HCEC 1CT (cell line): ENCODE measurements around the gene BCAS3.

Source experiments
- DNase-seq: peaks from one replicate; pipeline ENCODE4 v3.0.0-alpha.2; 2017

BCAS3 gene

DNA sequence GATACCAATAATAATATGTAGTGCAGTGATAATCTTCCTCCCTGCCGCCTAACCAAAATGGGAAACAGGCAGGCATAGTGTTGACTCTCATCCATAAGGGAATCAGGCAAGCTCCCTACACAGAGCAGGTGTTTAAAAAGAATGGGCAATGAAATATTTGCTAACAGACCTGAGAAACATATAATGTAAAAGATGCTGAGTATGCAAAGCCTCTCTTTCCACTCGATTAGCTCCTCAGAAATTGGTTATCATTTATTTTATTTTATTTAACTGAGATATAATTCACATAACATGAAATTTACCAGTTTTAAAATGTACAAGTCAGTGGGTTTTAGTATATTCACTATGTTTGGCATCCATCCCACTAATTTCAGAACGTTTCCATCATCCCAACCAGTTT lies 404.3 kb downstream of the BCAS3 start:
- DNase-seq = no peak

DNA sequence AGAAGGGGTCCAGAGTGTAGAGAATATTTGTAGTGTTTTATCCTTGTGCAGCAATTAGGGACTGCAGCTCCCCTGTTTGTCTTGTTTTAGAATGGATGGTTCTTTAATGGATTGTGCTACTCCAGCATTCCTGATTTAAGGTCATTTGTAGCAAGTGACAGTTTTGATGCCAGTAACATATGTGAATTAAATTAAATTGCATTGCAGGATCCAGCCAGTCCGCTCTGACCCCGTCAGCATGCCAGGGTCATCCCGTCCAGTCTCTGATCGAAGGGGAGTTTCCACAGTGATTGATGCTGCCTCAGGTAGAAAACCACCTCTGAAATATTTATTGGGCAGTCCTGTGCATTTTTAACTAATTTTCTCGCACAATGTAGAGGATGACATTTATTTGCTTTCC lies 406.6 kb downstream of the BCAS3 start:
- no peak for DNase-seq

DNA sequence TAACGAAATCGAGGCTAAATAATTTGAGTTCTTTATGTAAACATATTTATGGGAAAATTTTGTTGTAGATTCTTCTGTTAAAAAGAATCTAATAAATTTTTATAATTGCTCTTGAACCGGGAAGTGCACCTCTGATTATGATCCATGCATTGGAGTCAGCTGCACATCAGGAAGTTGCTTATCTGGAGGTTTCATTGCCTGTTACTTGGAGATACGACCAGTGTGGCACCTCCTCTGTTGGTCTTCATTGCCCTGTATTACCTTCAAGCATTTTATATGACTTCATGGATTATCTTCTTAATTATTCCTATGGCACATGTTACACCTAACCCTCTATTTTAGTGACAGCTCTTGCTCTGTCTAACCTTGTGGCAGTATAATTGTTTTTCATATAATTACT lies 409.4 kb downstream of the BCAS3 start:
- no peak for DNase-seq

DNA sequence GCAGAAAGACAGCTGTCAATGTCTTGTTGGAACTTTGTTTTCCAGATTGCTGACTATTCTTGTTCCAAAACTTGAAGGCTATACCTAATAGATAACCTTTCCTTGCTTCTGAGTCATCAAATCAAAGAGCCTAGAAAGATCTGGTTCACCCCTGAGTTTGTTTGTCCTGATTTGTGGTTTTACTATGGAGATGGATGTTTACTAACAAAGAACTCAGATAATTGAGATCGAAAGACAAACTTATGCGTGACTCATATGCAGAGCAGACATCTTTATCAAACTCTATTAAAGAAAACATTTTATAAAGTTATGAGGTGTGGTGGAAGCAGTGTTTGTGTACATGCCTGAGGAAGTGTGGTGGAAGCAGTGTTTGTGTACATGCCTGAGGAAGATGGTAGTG lies 410.9 kb downstream of the BCAS3 start:
- no peak for DNase-seq

DNA sequence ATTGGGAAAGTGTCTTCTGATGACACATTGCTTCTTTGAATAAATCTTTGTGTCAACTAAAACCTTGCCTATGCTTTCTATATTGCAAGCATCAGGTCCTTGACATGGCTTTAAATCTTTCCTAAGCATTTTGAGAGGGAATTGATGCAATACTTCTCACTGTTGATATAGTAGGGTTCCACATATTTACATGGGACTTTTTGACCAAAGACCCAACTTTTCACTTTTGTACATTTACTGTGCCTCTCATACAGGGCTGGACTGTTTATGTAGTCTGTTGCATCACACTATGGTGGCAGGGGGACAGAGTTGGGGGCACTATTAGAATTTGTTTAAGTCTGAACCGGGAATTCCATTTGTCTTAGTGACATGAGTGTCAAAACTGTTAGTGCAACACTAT lies 413.4 kb downstream of the BCAS3 start:
- DNase-seq = no peak

DNA sequence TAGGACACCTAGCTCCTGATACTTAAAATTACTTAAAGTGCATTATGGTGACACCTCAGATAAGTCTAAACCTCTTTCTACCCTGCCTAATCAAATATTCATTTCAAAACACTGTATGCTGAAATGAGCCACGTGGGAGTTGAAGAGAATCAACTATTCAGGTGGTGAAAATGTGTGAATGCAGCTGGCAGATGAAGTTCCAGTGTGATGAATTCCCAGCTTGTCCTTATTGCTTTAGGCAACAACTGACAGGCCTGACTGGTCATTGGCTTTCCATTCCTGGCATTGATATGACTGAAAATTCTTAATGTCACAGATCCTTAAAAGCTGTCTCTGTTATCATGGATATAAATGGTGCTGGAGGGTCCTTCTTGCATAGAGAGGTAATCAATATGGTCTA lies 420.1 kb downstream of the BCAS3 start:
- DNase-seq = no peak

DNA sequence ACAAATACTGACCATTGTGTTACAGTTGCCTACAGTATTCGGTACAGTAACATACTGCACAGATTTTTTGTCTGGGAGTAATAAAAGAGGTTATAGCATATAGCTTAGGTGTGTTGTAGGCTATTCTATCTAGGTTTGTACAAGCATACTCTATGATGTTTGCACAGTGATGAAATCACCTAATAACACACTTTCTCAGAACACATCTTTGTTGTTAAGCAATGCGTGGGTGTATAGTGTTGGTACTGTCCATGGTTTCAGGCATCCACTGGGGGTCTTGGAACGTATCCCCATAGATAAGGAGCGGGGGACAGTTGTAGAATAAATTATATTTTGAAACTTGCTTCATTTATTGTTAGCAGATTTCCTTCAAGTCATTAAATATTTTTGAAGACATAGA lies 428.7 kb downstream of the BCAS3 start:
- DNase-seq = no peak

DNA sequence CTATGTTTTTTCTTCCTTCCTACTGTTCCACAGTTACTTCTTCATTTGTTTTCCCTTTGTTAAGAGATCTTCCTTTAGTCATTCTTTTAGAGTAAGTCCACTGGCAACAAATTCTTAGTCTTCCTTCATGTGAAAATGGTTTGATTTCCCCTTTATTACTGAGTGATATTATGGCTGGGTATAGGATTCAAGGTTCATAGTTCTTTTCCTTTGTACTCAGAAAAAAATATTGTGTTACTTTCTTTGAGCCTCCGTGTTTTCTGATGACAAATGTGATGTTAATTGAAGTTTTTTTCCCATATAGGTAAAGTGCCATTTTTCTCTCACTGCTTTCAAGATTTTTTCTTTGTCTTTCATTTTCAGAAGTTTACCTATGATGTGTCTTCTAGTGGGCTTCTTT lies 438.9 kb downstream of the BCAS3 start:
- DNase-seq = no peak

DNA sequence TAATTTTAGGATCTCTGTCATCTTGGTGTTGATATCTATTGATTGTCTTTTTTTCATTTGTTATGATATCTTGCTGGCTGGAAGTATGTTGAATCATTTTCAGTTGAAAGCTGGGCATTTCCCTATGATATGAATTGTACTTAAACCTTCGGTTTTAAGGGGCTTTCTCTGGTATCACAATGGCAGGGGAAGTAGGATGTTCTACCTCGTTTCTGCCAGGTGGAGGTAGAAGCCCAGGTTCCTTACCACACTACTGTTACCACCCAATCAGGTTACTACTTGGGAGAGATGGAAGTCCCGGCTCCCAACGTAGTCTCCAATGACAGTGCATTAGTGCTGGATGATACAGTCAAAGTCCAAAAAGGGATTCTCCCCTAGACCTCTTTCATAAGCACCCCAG lies 440.3 kb downstream of the BCAS3 start:
- DNase-seq = no peak

DNA sequence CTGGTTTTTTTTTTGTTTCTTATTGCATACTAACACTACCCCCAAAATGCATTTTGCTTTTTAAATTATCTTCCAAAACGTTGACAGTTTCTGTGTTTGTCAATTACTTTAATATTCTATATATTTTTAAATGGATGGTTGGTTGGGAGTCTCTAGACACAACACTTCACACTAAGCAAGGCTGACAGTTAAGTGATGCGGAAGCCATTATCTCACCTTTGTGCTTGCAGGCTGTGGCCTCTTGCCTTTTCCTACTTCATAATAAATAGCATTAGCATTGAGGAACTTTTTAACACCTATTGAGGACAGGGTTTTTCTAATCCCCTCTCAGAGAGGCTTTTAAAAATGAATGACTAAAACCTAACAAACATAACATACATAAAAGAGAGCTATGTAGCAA lies 441.2 kb downstream of the BCAS3 start:
- no peak for DNase-seq

DNA sequence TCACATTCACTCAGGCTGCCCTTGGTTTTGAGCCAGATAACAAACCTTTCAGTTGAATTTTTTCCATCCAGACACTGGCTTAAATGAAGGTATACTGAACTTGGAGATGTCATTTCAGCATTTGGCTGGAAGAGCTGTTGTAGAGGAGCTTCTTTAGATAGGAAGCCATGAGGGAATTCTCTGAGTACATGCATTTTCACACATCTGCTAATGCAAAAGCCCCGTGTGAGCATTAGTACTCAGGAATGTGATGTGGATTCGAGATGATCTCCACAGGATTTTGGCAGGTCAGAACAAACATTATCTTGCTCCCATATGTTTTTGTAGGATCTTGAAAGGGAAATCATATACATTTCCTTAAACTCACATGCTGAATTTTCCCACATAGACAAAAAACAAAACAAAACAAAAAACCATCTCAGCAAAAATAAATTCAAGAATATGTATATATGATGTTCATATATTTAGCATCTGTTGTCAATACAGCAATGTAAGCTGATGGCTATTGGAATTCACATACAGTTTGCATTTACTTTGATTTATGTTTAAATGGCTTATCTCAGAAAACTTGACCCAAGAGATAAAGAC lies 444.8 kb downstream of the BCAS3 start:
- no peak for DNase-seq

DNA sequence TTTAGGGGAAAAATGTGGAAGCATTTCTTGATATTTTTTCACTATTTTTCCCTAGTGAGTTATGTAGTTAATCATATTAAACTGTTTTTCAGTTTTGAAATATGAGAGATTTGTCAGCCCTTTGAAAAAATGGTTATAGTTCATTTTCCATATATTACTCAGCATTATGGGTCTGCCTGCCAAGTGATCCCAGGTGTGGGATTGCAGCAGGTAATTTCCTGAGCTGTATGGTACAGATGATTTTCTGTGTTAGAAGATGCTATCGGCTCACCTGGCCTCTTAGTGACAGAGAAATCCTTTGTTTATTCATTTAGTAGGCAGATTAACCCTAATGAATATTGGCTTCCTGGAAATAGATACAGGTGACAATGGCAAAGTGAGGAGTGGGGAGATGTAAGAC lies 446.9 kb downstream of the BCAS3 start:
- no peak for DNase-seq

DNA sequence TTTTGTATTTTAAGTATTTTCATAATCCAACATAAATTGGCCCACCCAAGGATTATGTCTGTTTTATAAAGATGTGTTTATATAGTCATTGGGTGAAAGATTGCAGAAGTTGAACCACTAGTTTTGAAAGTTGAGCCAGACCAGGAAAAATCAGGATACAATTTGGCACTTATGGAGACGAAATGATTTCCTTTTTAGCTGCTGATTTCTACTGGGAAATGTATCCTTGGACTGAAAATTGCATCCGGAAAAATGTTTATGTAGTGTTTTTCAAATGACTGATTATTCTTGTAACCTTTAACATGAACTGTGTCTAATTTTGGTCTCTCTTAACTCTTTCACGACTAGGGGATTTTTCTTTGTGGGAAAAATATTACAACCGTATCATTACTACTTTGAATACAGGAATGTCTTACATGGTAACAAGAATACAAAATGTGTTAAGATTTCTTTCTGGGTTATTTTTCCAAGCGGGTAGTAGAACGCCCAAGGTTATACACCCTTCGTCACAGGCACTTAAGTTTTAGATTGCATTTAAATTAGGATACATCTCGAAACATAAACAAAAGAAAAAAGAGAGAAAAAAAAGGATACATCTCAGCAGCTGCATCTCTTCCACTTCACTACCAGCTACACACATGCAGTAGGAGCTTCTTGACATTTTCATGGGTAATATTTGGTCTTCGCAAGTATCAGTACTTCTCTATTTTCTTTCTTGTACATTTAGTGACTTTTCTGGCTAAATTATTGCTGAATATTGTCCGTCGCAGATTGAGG lies 449.0 kb downstream of the BCAS3 start:
- DNase-seq = no peak

DNA sequence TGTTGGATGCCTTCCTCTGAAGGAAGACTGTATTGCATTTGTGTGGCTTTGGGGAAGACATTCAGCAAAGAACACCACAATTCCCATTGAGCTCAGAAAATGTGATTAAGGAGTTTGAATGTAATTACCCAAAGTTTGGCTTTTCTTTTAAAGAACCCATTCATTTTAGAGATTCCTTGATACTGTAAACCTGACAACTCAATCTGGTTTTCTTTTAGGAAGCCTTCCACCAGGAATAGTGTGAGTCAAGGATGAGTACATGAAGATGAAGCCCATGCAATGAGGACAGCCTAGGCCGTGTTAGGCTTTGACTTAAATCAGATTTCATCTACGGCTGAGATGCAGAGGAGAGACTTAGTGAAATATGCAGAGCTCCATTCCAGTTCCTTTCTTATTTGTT lies 450.3 kb downstream of the BCAS3 start:
- peak; percentile 50 for DNase-seq

DNA sequence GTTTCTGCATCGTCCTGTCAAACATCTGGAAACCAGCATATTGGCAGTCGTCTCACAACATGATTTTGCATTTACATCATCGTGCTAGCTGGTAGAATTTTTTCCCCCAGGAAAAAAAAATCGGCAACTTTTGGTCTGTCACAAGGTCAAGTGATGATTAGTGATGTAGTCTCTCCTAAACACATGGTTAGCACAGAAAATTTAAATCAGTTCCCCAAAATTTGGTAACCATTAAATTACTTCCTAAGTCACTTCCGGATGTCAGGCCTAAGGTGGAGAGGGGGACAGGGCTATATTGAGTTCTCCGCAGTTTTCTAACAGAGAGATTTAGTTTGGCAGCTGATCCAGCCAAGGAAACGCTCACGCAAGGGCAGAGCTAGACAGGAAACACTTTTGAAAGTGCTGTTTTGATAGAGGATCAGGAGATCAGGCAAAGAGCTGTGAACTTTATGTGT lies 451.0 kb downstream of the BCAS3 start:
- peak; percentile 38 for DNase-seq

DNA sequence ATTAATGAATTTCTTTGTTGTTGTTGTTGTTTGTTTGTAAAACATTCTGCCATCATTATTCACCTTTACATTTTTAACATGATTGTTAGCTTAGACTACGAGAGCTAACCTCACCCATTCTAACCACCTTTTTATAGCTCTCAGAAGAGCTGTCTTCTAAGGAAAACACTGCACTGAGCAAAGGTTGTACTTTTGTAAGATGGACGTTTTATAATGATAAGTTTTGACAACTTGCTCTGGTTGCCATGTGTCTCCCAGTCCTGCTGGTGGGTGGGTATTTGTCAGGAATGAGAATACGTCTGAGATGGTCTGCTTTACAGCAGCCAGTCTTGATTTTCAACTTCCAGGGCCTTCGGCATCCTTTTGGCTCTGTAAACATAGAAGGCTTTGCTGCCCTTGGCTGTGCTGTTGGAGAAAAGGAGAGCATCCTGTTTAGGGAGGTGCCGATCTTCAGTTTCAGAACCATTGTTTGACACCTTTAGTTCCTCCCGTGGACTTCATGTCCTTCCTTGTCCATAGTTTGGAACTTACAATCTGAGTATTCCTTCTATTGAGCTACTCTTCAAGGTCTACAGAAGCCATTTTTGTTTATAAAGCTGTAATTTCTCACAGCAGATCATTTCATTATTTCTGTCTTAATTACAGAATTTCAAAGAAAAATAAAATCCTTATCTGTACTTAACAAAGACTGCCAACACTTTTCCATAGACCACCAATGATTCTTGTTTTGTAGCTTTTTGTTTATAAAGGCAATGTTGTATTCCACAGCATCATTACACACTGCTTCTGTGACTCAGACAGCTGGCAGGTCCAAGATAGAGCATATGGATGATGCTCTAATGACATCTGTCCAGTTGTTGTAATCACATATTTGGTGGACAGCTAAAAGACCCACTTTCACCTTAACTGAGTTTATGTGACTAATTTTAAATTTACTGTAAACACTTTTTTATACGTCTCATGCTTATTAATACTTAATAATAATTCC lies 451.9 kb downstream of the BCAS3 start:
- DNase-seq = peak; percentile 64

DNA sequence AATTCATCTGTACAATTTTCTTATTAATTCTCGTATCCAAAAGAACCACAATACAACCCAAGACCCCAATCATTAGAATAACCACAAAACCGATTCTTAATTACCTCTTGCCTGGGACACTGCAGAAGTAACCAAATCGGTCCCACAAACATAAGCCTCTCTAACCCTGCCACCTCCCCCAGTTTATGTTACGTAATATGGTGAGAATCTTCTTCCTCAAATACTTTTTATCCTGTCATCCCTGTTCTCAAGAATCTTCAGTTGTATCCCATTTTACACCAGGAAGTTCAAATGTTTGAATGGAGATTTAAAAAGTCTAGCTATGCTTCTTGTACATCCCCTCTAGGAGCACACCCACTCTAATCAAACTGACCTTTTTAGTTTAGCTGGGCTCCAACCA lies 452.7 kb downstream of the BCAS3 start:
- DNase-seq = no peak

DNA sequence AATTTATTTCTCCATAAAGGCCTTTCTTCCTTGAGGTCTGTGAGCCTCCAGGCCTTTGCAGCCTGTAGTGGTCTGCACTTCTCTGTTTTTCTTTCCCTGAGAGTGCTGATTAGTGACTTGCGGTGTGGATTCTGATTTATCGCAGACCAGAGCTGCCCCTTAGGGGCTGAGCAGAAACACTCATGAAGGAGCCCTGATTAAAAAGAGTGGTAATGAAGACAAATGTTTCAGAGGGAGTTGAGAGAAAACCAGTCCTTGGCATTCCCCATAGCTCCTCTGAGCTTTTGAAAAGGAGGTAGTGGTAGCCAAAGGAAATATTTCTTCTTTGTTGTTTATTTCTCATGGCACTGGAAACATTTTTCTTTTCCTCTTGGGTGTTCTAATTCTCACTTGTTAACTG lies 453.9 kb downstream of the BCAS3 start:
- DNase-seq = no peak

DNA sequence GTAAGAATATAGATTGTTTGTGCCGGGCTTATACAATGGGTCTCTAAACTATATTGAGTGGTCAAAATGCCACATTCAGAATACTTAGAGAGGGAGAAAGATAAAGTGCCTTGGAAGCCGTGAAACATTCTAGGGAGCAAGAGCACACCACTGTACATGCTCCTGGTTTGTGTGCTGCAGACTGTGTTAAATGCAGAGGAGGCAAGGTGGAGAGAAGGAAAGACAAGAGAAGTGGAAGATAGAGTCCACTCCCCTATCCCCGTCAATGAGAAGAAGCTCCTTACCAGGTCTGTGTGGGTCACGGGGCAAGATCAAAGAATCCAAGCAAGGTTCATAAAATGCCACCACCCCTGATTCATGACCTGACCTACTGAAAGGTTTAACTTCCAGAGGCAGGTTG lies 454.9 kb downstream of the BCAS3 start:
- DNase-seq = no peak

DNA sequence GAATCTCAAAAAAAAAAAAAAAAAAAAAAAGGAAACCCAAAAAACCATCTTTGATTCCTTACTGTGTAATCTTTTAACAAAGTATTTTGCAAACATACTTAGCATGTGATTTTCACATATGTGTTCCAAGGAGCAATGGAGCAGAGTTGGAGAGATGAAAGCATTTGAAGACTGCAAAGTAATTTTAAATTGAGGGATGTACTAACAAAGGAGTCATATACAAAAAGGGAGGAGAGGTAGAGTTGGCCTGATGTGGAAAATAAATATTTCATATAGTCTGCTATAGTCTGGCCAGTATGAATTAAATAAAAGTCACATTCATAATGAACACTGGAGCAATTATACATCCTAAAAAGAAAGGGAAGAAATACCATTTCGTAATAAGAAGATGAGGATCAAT lies 456.2 kb downstream of the BCAS3 start:
- no peak for DNase-seq

DNA sequence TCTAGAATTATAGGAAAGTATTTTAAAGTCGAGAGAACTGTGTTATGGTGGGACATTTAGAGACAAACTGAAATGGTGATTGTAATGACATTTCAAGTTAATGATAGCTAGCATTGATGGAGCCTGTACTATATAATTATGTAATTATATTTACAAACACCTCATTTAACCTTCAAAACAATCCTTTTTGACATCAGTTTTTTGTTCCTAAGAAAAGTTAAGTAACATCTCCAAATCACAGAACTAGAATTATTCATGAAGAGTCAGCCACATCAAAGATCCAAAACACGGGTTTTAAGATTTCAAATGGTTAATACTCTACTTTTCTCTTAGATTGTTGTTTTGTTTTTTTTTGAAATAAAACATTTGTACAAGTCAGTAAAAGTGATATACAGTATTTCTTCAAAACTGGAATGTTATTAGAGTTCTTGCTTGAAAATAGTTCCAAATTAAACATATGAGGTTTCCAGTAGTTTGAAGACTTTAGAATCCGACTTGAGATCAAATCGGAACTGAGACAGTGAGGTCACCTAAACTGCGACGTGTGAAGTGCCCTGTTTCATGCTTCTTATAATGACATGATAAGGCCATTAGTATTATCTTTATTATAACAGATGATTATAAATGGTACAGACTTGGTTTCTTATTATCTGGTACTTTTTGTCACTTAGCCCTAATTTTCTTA lies 457.0 kb downstream of the BCAS3 start:
- DNase-seq = no peak

DNA sequence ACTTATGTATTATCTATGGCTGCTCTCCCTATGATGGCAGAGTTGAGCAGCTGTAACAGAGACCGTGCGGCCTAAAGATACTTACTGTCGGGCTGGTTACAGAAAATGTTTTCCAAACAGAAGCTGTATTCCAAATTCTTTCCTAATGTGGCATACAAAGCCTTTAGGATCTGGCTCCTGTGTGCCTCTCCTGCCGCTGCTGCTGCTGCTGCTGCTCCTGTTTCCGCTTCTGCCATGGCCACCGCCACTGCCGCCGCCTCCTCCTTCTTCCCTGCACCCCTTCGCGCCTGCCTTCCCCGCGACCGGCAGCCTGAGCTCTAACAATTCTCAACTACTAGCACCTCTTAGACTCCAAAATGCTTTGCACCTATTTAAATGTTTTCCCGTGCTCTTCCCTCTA lies 458.1 kb downstream of the BCAS3 start:
- DNase-seq = no peak

DNA sequence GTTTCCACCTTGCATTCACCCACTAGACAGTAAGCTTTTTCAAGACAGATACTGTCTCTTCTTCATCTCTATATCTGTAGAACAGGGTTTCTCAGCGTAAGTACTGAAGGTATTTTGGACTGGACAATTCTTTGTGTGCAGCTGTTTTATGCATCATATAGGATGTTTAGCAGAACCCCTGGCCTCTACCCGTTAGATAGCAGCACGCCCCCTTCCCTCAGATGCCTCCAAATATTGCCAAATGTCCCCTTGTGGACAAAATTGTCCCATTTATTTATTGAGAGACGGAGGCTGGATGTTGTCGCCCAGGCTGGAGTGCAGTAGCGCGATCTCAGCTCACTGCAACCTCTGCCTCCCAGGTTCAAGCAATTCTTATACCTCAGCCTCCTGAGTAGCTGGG lies 458.6 kb downstream of the BCAS3 start:
- no peak for DNase-seq
